Sciatic nerve (tissue), 2 donors: ENCODE measurements around the gene PCDHA12. TPM values are rescaled to one million over a fixed set of nuclear protein-coding genes. Genes with fewer than 3 reads are reported as not detected.
"Not testable (repeated sequence)": the region's sequence is repeated elsewhere in the genome, so short reads cannot be mapped to it uniquely, and the experiment has no call there.

ENCODE experiments used
- ATAC-seq: fragments of 200-7000 bp; cut with Tn5 transposase; one replicate; pipeline ENCODE4 v1.9.1; 2020; ENCODE audit warnings: mild to moderate bottlenecking, moderate library complexity
- DNase-seq: peaks from one replicate; pipeline ENCODE4 v3.0.0-alpha.2; 2020; ENCODE audit warnings: low spot score
- intact Hi-C: fragments of 100-400 bp; cut with DNase I; formaldehyde crosslinking; loops from one replicate; pipeline ENCODE4 v1.14.2; 2022
- total RNA-seq: library from RNA; stranded (reverse); fragmentation: NEBNext Ultra II Directional; extraction: Animal tissue kit (Norgen Biotek cat#: 25700); gene quantifications from one replicate; pipeline ENCODE4 v1.2.1, GENCODE V29; 2021
- donor health status: DM: no; HTN: no; CAD: no.
- donor health status: DM: no; HTN: no; CAD: no.

Gene PCDHA12, protein sequence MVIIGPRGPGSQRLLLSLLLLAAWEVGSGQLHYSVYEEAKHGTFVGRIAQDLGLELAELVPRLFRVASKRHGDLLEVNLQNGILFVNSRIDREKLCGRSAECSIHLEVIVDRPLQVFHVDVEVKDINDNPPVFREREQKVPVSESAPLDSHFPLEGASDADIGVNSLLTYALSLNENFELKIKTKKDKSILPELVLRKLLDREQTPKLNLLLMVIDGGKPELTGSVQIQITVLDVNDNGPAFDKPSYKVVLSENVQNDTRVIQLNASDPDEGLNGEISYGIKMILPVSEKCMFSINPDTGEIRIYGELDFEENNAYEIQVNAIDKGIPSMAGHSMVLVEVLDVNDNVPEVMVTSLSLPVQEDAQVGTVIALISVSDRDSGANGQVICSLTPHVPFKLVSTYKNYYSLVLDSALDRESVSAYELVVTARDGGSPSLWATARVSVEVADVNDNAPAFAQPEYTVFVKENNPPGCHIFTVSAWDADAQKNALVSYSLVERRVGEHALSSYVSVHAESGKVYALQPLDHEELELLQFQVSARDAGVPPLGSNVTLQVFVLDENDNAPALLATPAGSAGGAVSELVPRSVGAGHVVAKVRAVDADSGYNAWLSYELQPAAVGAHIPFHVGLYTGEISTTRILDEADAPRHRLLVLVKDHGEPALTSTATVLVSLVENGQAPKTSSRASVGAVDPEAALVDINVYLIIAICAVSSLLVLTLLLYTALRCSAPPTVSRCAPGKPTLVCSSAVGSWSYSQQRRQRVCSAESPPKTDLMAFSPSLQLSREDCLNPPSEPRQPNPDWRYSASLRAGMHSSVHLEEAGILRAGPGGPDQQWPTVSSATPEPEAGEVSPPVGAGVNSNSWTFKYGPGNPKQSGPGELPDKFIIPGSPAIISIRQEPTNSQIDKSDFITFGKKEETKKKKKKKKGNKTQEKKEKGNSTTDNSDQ
- 5.8 TPM for total RNA-seq

DNA sequence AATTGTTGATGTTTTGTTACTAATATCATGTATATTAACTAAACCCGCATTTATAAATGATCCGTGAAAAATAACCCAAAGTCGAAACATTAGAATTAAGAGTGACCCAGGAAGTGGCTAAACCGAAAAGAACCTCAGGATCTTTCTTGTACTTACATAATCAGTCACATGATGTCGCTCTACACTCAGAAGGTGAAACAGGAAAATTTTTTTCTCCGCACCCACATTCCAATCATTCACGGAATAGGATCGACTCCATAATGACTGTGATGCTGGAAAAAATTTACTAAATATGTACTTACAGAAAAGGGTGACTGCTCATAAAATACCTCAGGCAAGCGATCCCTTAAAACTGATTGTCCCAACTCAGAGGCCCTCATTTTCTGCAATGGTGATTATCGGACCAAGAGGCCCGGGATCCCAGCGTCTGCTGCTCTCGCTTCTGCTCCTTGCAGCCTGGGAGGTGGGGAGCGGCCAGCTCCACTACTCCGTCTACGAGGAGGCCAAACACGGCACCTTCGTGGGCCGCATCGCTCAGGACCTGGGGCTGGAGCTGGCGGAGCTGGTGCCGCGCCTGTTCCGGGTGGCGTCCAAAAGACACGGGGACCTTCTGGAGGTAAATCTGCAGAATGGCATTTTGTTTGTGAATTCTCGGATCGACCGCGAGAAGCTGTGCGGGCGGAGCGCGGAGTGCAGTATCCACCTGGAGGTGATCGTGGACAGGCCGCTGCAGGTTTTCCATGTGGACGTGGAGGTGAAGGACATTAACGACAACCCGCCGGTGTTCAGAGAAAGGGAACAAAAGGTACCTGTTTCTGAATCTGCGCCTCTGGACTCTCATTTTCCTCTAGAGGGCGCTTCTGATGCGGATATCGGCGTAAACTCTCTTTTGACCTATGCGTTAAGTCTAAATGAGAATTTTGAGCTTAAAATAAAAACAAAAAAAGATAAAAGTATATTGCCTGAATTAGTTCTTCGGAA lies at the start of gene PCDHA12:
PCDHA12 (plus strand) TSS at position 224 of the 981 bp plus-strand sequence; CDS start at position 389, 165 bp downstream.
- intact Hi-C loops = no loop called here
- DNase-seq = no peak
- ATAC-seq = no peak

DNA sequence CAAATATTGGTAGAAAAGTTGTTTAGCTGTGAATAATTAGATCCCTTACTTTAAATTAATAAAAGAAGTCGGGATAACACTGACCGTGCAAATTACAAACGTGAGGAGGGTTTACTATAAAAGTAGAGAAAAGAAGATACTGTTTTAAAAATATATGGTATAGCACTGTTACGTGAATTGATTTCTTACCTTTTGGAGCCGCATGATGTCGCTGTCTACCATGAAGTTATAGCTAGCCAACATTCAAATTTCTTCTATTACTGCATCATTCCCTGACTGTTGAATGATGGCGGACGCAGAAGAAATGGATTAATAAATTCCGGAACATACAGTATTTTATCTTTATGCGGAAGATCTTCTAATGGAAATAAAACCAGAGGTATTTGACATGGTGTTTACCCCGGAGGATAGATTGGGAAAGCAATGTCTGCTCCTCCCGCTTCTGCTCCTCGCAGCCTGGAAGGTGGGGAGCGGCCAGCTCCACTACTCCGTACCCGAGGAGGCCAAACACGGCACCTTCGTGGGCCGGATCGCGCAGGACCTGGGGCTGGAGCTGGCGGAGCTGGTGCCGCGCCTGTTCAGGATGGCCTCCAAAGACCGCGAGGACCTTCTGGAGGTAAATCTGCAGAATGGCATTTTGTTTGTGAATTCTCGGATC lies 47.3 kb upstream of the PCDHA12 start, which contains the start of gene PCDHA6:
PCDHA6 (plus strand) TSS at position 257 of the 658 bp plus-strand sequence; CDS start at position 389, 132 bp downstream.
- no peak for DNase-seq
- ATAC-seq = no peak
- intact Hi-C loops = no loop called here

DNA sequence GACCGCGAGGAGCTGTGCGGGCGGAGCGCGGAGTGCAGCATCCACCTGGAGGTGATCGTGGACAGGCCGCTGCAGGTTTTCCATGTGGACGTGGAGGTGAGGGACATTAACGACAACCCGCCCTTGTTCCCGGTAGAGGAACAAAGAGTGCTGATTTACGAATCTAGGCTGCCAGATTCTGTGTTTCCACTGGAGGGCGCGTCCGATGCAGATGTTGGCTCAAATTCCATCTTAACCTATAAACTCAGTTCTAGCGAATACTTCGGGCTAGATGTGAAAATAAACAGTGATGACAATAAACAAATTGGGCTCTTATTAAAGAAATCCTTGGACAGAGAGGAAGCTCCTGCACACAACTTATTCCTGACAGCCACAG lies 46.8 kb upstream of the PCDHA12 start:
- DNase-seq = no peak
- intact Hi-C loops = no loop called here
- no peak for ATAC-seq

DNA sequence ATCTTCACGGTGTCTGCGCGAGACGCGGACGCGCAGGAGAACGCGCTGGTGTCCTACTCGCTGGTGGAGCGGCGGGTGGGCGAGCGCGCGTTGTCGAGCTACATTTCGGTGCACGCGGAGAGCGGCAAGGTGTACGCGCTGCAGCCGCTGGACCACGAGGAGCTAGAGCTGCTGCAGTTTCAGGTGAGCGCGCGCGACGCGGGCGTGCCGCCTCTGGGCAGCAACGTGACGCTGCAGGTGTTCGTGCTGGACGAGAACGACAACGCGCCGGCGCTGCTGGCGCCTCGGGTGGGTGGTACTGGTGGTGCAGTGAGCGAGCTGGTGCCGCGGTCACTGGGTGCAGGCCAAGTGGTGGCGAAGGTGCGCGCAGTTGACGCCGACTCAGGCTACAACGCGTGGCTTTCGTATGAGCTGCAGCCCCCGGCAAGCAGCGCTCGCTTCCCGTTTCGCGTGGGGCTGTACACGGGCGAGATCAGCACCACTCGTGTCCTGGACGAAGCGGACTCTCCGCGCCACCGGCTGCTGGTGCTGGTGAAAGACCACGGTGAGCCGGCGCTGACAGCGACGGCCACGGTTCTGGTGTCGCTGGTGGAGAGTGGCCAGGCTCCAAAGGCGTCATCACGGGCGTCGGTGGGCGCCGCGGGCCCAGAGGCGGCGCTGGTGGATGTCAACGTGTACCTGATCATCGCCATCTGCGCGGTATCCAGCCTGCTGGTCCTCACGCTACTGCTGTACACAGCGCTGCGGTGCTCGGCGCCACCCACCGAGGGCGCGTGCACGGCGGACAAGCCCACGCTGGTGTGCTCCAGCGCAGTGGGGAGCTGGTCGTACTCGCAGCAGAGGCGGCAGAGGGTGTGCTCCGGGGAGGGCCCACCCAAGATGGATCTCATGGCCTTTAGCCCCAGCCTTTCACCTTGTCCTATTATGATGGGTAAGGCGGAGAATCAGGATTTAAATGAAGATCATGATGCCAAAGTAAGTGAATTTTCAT lies 45.3 kb upstream of the PCDHA12 start:
- ATAC-seq, intact Hi-C loops, DNase-seq: not testable (repeated sequence)

DNA sequence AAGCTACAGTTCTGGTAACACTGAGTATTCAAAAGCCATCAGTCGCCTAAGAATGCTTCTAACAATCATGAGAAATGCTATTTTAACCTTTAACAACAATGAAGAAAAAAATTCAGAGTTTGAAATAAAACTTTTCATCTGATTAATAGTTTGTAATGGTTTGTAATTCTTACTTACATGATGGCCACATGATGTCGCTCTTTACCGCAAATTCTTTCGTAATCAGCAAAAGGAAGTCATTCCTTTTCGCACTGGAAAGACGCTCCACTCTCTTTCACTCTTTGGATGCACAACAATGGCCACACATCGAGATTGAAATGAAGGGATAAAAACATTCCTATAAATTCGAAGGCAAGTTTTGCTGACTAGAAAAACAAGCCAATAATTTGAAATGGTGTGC lies 41.1 kb upstream of the PCDHA12 start, which contains the start of gene PCDHA7:
PCDHA7 (plus strand) TSS at position 277 of the 400 bp plus-strand sequence; CDS start at position 392, 115 bp downstream.
- intact Hi-C loops = no loop called here
- DNase-seq = no peak
- no peak for ATAC-seq

DNA sequence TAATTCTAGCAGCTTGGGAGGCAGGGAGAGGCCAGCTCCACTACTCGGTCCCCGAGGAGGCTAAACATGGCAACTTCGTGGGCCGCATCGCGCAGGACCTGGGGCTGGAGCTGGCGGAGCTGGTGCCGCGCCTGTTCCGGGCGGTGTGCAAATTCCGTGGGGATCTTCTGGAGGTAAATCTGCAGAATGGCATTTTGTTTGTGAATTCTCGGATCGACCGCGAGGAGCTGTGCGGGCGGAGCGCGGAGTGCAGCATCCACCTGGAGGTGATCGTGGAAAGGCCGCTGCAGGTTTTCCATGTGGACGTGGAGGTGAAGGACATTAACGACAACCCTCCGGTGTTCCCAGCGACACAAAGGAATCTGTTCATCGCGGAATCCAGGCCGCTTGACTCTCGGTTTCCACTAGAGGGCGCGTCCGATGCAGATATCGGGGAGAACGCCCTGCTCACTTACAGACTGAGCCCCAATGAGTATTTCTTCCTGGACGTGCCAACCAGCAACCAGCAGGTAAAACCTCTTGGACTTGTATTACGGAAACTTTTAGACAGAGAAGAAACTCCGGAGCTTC lies 40.6 kb upstream of the PCDHA12 start:
- ATAC-seq, intact Hi-C loops, DNase-seq: not testable (repeated sequence)

DNA sequence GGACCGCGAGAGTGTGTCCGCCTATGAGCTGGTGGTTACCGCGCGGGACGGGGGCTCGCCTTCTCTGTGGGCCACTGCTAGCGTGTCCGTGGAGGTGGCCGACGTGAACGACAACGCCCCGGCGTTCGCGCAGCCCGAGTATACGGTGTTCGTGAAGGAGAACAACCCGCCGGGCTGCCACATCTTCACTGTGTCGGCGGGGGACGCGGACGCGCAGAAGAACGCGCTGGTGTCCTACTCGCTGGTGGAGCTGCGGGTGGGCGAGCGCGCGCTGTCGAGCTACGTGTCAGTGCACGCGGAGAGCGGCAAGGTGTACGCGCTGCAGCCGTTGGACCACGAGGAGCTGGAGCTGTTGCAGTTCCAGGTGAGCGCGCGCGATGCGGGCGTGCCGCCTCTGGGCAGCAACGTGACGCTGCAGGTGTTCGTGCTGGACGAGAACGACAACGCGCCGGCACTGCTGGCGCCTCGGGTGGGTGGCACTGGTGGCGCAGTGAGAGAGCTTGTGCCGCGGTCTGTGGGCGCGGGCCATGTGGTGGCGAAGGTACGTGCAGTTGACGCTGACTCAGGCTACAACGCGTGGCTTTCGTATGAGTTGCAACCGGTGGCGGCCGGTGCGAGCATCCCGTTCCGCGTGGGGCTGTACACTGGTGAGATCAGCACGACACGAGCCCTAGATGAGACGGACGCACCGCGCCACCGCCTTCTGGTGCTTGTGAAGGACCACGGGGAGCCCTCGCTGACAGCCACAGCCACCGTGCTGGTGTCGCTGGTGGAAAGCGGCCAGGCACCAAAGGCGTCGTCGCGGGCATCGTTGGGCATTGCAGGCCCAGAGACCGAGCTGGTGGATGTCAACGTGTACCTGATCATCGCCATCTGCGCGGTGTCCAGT lies 39.2 kb upstream of the PCDHA12 start:
- intact Hi-C loops = no loop called here
- DNase-seq = no peak
- no peak for ATAC-seq

DNA sequence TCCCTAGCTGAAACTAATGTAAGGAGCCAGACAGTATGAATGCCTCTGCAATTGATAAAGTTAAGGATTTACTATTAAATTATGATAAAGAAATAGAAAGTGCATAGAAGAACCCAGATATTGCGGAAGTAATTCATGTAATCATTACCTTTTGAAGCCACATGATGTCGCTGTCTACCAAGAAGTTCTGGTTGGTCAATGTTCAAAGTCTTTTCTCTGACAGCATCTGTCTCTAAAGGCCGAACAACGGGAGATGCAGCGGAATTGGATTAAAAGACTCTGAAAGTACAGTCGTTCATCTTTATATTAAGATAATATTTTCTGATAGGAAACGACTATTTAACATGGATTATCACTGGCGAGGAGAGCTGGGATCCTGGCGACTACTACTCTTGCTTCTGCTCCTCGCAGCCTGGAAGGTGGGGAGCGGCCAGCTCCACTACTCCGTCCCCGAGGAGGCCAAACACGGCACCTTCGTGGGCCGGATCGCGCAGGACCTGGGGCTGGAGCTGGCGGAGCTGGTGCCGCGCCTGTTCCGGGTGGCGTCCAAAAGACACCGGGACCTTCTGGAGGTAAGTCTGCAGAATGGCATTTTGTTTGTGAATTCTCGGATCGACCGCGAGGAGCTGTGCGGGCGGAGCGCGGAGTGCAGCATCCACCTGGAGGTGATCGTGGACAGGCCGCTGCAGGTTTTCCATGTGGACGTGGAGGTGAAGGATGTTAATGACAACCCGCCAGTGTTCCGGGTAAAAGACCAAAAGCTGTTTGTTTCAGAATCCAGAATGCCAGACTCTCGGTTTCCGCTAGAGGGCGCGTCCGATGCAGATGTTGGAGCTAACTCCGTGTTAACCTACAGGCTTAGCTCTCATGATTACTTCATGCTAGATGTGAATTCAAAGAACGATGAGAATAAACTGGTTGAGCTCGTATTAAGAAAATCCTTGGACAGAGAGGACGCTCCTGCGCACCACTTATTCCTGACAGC lies 33.8 kb upstream of the PCDHA12 start, which contains the start of gene PCDHA8:
PCDHA8 (plus strand) TSS at position 210 of the 985 bp plus-strand sequence; CDS start at position 345, 135 bp downstream.
- intact Hi-C loops = no loop called here
- DNase-seq (no peak), ATAC-seq (no peak)

DNA sequence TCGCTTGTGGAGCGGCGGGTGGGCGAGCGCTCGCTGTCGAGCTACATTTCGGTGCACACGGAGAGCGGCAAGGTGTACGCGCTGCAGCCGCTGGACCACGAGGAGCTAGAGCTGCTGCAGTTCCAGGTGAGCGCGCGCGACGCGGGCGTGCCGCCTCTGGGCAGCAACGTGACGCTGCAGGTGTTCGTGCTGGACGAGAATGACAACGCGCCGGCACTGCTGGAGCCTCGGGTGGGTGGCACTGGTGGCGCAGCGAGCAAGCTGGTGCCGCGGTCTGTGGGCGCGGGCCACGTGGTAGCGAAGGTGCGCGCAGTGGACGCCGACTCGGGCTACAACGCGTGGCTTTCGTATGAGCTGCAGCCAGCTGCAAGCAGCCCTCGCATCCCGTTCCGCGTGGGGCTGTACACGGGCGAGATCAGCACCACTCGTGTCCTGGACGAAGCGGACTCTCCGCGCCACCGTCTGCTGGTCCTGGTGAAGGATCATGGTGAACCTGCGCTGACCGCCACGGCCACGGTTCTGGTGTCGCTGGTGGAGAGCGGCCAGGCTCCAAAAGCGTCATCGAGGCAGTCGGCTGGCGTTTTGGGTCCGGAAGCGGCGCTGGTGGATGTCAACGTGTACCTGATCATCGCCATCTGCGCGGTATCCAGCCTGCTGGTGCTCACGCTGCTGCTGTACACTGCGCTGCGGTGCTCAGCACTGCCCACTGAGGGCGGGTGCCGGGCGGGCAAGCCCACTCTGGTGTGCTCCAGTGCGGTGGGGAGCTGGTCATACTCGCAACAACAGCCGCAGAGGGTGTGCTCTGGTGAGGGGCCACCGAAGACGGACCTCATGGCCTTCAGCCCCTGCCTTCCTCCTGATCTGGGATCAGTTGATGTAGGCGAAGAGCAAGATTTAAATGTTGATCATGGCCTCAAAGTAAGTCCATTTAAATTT lies 32.0 kb upstream of the PCDHA12 start:
- intact Hi-C loops = no loop called here
- no peak for ATAC-seq
- no peak for DNase-seq

DNA sequence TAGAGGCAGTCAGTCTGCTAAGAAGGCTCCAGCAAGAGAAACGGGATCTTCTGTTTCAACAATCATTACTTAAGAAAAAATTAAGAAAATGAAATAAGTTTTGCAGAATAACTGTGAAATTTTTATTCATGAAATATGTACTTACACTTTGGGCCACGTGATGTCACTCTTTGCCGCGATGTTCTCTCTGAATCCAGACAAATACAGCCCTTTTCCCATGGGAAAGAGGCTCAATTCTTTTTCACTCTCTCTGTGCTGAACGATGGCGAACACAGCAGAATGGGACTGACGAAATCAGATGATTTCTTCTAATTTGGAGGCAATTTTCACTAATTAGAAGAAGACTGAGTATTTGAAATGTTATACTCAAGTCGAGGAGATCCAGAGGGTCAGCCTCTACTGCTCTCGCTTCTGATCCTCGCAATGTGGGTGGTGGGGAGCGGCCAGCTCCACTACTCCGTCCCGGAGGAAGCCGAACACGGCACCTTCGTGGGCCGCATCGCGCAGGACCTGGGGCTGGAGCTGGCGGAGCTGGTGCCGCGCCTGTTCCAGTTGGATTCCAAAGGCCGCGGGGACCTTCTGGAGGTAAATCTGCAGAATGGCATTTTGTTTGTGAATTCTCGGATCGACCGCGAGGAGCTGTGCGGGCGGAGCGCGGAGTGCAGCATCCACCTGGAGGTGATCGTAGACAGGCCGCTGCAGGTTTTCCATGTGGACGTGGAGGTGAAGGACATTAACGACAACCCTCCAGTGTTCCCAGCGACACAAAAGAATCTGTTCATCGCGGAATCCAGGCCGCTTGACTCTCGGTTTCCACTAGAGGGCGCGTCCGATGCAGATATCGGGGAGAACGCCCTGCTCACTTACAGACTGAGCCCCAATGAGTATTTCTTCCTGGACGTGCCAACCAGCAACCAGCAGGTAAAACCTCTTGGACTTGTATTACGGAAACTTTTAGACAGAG lies 26.7 kb upstream of the PCDHA12 start, which contains the start of gene PCDHA9:
PCDHA9 (plus strand) TSS at position 244 of the 964 bp plus-strand sequence; CDS start at position 358, 114 bp downstream.
- intact Hi-C loops, DNase-seq, ATAC-seq: not testable (repeated sequence)

DNA sequence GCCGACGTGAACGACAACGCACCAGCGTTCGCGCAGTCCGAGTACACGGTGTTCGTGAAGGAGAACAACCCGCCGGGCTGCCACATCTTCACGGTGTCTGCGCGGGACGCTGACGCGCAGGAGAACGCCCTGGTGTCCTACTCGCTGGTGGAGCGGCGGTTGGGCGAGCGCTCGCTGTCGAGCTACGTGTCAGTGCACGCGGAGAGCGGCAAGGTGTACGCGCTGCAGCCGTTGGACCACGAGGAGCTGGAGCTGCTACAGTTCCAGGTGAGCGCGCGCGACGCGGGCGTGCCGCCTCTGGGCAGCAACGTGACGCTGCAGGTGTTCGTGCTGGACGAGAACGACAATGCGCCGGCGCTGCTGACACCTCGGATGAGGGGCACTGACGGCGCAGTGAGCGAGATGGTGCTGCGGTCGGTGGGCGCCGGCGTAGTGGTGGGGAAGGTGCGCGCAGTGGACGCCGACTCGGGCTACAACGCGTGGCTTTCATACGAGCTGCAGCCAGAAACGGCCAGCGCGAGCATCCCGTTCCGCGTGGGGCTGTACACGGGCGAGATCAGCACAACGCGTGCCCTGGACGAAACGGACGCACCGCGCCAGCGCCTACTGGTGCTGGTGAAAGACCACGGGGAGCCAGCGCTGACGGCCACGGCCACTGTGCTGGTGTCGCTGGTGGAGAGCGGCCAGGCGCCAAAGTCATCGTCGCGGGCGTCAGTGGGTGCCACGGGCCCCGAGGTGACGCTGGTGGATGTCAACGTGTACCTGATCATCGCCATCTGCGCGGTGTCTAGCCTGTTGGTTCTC lies 25.1 kb upstream of the PCDHA12 start:
- DNase-seq, intact Hi-C loops, ATAC-seq: not testable (repeated sequence)
